Ectodermal cell (in vitro differentiated cells): ENCODE measurements around the gene SLC24A3.

Source experiments
- H3K27ac ChIP-seq: 2 replicates; pipeline ENCODE4 v1.7.0; 2013; ENCODE audit warnings: mild to moderate bottlenecking, low read depth, low read length; ENCODE audit not compliant: insufficient read depth, poor library complexity, severe bottlenecking
- H3K27me3 ChIP-seq: 2 replicates; pipeline ENCODE4 v1.7.0; 2013; ENCODE audit warnings: mild to moderate bottlenecking, low read length; ENCODE audit not compliant: insufficient read depth, control insufficient read depth, poor library complexity, severe bottlenecking
- H3K36me3 ChIP-seq: one replicate; pipeline ENCODE4 v1.7.0; 2013; ENCODE audit warnings: low read length; ENCODE audit not compliant: control insufficient read depth, insufficient read depth
- H3K4me1 ChIP-seq: one replicate; pipeline ENCODE4 v1.7.0; 2013; ENCODE audit warnings: low read length; ENCODE audit not compliant: control insufficient read depth, insufficient read depth
- H3K4me3 ChIP-seq: 2 replicates; pipeline ENCODE4 v1.7.0; 2013; ENCODE audit warnings: low read depth, low read length, control low read depth; ENCODE audit not compliant: insufficient read depth
- H3K9me3 ChIP-seq: 2 replicates; pipeline ENCODE4 v1.7.0; 2013; ENCODE audit warnings: mild to moderate bottlenecking, low read length, moderate library complexity; ENCODE audit not compliant: control insufficient read depth
- WGBS, 2 experiments: methylation state at CpG; one replicate each; pipeline ENCODE4 v1.1.7; 2013; ENCODE audit warnings: missing lambda C conversion rate in 2 of 2; 5-methylcytosine and 5-hydroxymethylcytosine counted together

Gene SLC24A3

DNA sequence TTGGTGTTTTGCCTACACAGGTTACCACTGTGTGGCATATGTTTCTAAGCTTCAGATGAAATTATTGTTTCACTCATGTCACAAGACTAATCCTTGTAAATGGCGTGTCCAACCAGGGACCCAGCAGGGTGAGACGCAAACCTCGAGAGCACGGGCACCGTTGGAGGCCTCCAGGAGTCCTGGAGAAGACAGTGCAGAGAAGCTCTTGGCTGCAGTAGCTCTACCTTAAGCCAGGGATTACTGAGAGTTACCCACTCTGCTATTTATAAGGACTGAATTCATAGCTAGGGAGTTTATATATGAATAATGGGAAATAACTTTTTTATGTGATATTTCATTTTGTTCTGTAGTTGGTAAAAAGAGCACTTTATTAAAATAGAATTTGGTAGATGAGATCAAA, 137.4 kb downstream of the SLC24A3 start:
- 94 to 96% methylated on average over 5 of the region's 5 CpGs for WGBS, 2 experiments
- H3K27ac ChIP-seq, result no peak overlapping the region
- H3K27me3 ChIP-seq, result no peaks in the 10 kb centered on the region
- H3K4me3 ChIP-seq, result no peak overlapping the region
- H3K4me1 ChIP-seq, result no peaks in the 10 kb centered on the region
- no peaks in the 10 kb centered on the region for H3K36me3 ChIP-seq
- H3K9me3 ChIP-seq, result no peaks in the 10 kb centered on the region

DNA sequence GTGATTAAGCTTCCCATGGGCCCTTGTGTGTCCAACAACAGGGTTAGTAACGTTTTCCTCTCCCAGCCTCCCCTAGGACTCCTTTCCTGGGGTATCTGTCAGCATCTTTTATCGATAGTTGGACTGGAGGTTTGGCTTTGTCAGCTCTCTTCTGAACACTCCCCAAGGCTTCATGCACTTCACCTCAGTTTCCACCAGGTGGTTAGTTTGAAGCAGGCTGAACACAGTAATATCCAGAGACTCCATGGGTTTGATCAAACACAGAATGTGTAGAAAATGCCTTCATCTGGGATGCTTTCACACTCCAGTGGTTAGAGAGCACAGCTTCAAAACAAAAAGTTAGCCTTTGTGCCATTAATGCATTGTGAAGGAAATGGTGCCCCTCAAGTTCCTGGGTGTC, 139.1 kb downstream of the SLC24A3 start:
- 68 to 84% methylated on average over 2 of the region's 2 CpGs for WGBS, 2 experiments
- H3K36me3 ChIP-seq, result no peaks in the 10 kb centered on the region
- no peaks in the 10 kb centered on the region for H3K4me1 ChIP-seq
- H3K27me3 ChIP-seq, result no peaks in the 10 kb centered on the region
- H3K4me3 ChIP-seq, result no peak overlapping the region
- no peak overlapping the region for H3K27ac ChIP-seq
- H3K9me3 ChIP-seq, result no peaks in the 10 kb centered on the region

GRCh38 chr20:19354950-19355349, 142.5 kb downstream of the SLC24A3 start:
- no peaks in the 10 kb centered on the region for H3K27me3 ChIP-seq
- H3K4me3 ChIP-seq, result no peak overlapping the region
- H3K9me3 ChIP-seq, result no peaks in the 10 kb centered on the region
- no peaks in the 10 kb centered on the region for H3K36me3 ChIP-seq
- no peaks in the 10 kb centered on the region for H3K4me1 ChIP-seq
- WGBS, 2 experiments, result 84 to 99% methylated on average over 3 of the region's 3 CpGs
- H3K27ac ChIP-seq, result no peak overlapping the region

- H3K27me3 ChIP-seq, result no peaks in the 10 kb centered on the region
- WGBS, 2 experiments, result 94 to 100% methylated on average over 3 of the region's 3 CpGs
- no peaks in the 10 kb centered on the region for H3K9me3 ChIP-seq
Observed at GRCh38 chr20:19361790-19362189, 149.3 kb downstream of the SLC24A3 start.

DNA sequence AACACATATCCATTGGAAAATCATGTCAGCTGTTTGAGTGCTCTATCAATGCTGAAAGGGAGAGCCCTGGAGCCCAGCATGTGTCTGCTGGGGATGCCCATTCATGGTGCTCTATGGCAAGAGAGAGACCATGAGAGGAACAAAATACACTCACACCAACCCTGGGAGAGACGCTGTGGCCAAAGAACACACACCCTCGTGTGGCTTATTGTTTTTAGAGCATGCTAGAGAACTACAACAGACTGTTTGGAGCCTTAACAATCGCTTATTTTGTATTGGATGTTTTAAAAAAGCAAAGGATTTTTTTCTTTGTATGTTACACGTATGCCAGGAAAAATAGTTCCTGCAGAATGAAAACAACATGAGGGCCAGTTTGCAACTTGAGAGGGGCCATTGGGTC, 151.0 kb downstream of the SLC24A3 start:
- Histone ChIP-seq H3K4me3 (no peak overlapping the region), H3K4me1 (no peaks in the 10 kb centered on the region), H3K9me3 (no peaks in the 10 kb centered on the region), H3K27ac (no peak overlapping the region), H3K36me3 (no peaks in the 10 kb centered on the region), H3K27me3 (no peaks in the 10 kb centered on the region)
- WGBS, 2 experiments, result 87 to 94% methylated on average over 4 of the region's 4 CpGs

More at GRCh38 chr20:19361790-19362189, 149.3 kb downstream of the SLC24A3 start:
- Histone ChIP-seq H3K4me3 (no peak overlapping the region), H3K4me1 (no peaks in the 10 kb centered on the region), H3K27ac (no peak overlapping the region), H3K36me3 (no peaks in the 10 kb centered on the region)

- Histone ChIP-seq H3K27me3 (no peaks in the 10 kb centered on the region), H3K4me3 (no peak overlapping the region), H3K9me3 (no peaks in the 10 kb centered on the region), H3K36me3 (no peaks in the 10 kb centered on the region), H3K4me1 (no peaks in the 10 kb centered on the region), H3K27ac (no peak overlapping the region)
- WGBS, 2 experiments, result 94 to 95% methylated on average over 2 of the region's 2 CpGs
Observed at GRCh38 chr20:19367591-19367990, 155.1 kb downstream of the SLC24A3 start.

DNA sequence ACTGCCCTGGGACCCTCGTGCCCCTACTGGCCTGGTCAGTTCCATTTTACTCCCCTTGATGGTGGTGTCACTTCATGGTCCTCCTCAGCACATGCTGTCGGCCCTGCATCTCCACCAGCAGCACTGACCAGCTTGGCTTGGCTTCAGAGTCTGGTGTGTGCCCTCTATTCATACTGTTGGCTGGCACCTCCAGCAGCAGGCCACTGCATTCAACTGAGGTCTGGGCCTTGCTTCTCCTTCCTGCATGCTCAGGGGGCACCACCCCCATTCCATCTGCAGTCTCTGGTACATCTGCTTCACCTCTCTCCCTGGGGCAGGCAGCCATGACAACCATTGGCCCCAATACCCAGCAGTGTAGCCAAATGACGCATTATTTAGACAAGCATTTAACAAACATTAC, 155.9 kb downstream of the SLC24A3 start:
- H3K27me3 ChIP-seq, result no peaks in the 10 kb centered on the region
- H3K9me3 ChIP-seq, result no peaks in the 10 kb centered on the region
- H3K36me3 ChIP-seq, result no peaks in the 10 kb centered on the region
- no peak overlapping the region for H3K4me3 ChIP-seq
- H3K27ac ChIP-seq, result no peak overlapping the region
- 86 to 94% methylated on average over 3 of the region's 3 CpGs for WGBS, 2 experiments
- H3K4me1 ChIP-seq, result no peaks in the 10 kb centered on the region

GRCh38 chr20:19370076-19371075, 157.9 kb downstream of the SLC24A3 start:
- H3K36me3 ChIP-seq, result no peaks in the 10 kb centered on the region
- no peaks in the 10 kb centered on the region for H3K4me1 ChIP-seq
- H3K27ac ChIP-seq, result no peak overlapping the region
- no peak overlapping the region for H3K4me3 ChIP-seq
- H3K27me3 ChIP-seq, result no peaks in the 10 kb centered on the region
- no peaks in the 10 kb centered on the region for H3K9me3 ChIP-seq
- 92 to 95% methylated on average over 5 to 6 of the region's 6 CpGs for WGBS, 2 experiments

DNA sequence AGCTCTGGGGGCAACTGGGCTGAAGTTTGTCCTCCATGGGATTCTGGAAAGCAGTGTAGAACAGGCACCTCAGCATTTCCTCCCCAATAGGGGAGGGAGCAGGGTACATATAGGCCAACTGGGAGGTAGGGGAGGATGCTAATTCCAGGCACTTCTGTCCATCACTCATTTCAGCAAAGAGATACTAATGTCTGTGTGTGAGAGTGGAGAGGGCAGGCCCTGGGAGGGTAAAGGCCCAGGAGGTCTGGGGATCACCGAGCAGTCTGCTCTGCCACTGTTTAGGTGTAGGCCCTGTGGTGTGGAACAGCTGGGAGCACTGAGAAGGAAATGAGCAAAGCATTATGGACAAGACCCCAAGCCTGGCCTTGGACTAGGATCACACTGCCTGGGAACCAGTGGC, 158.7 kb downstream of the SLC24A3 start:
- H3K36me3 ChIP-seq, result no peaks in the 10 kb centered on the region
- H3K27ac ChIP-seq, result no peak overlapping the region
- no peak overlapping the region for H3K4me3 ChIP-seq
- H3K27me3 ChIP-seq, result no peaks in the 10 kb centered on the region
- H3K9me3 ChIP-seq, result no peaks in the 10 kb centered on the region
- H3K4me1 ChIP-seq, result no peaks in the 10 kb centered on the region
- WGBS, 2 experiments, result 86 to 96% methylated on average over 1 of the region's 1 CpG

GRCh38 chr20:19374216-19374615, 161.8 kb downstream of the SLC24A3 start:
- WGBS, 2 experiments, result 93% methylated on average over 3 of the region's 3 CpGs
- Histone ChIP-seq H3K4me3 (no peak overlapping the region), H3K36me3 (no peaks in the 10 kb centered on the region), H3K27me3 (no peaks in the 10 kb centered on the region), H3K4me1 (no peaks in the 10 kb centered on the region), H3K9me3 (no peaks in the 10 kb centered on the region), H3K27ac (no peak overlapping the region)
